SK-N-SH (cell line): ENCODE data around the gene FAM171A2.

Source experiments
- EP300 ChIP-seq, 2 experiments: IDR thresholded peaks; 2 replicates each; pipeline versions ENCODE4 v1.4.0 to v1.6.1; 2012; ENCODE audit warnings: borderline replicate concordance in 1 of 2, low read depth in 1 of 2, low read length in 1 of 2
- NFIC ChIP-seq: IDR thresholded peaks from 2 replicates; pipeline ENCODE4 v1.4.0; 2012; ENCODE audit warnings: borderline replicate concordance
- TEAD4 ChIP-seq: IDR thresholded peaks from 2 replicates; pipeline ENCODE4 v1.4.0; 2012; ENCODE audit warnings: mild to moderate bottlenecking, borderline replicate concordance; ENCODE audit not compliant: insufficient read depth
- TF ChIP-seq, protein P1 (sequence below): IDR thresholded peaks from 2 replicates; pipeline ENCODE4 v1.6.1; 2012; ENCODE audit warnings: mild to moderate bottlenecking, low read depth, low read length, moderate library complexity
- TF ChIP-seq, protein P2 (sequence below): fragments of 200-600 bp; sonication (generic); IDR thresholded peaks from 2 replicates; pipeline ENCODE4 v1.6.1; 2017; ENCODE audit warnings: antibody characterized with exemption, mild to moderate bottlenecking, moderate library complexity

DNA sequence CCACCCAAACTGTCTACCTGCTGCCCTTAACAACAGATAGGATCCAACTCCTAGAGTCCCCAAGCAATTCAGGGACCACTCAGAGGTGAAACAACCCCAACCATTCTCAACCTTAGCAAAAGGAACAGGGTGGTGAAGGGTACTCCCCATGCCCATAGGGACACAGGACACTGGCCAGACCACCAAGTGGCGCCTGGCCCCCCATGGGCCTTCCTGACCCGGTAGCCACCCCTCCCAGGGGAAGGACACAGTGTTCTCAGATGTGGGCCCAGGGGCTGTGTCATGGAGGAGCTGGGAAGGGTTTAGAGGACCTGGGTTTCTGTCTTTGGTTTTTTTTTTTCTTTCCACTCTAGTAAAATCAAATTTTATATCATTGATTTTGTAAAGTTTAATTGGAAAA lies 29.3 kb downstream of the FAM171A2 start:
- TF ChIP-seq NFIC (no peak), EP300 (IDR thresholded peaks at IDR 0.05; ENCODE audit: borderline replicate concordance in 1 of 2, low read depth in 1 of 2, low read length in 1 of 2) (no peak), TEAD4 (no peak)
- TF ChIP-seq, protein P1, sequence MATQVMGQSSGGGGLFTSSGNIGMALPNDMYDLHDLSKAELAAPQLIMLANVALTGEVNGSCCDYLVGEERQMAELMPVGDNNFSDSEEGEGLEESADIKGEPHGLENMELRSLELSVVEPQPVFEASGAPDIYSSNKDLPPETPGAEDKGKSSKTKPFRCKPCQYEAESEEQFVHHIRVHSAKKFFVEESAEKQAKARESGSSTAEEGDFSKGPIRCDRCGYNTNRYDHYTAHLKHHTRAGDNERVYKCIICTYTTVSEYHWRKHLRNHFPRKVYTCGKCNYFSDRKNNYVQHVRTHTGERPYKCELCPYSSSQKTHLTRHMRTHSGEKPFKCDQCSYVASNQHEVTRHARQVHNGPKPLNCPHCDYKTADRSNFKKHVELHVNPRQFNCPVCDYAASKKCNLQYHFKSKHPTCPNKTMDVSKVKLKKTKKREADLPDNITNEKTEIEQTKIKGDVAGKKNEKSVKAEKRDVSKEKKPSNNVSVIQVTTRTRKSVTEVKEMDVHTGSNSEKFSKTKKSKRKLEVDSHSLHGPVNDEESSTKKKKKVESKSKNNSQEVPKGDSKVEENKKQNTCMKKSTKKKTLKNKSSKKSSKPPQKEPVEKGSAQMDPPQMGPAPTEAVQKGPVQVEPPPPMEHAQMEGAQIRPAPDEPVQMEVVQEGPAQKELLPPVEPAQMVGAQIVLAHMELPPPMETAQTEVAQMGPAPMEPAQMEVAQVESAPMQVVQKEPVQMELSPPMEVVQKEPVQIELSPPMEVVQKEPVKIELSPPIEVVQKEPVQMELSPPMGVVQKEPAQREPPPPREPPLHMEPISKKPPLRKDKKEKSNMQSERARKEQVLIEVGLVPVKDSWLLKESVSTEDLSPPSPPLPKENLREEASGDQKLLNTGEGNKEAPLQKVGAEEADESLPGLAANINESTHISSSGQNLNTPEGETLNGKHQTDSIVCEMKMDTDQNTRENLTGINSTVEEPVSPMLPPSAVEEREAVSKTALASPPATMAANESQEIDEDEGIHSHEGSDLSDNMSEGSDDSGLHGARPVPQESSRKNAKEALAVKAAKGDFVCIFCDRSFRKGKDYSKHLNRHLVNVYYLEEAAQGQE, result no peak
- TF ChIP-seq, protein P2, sequence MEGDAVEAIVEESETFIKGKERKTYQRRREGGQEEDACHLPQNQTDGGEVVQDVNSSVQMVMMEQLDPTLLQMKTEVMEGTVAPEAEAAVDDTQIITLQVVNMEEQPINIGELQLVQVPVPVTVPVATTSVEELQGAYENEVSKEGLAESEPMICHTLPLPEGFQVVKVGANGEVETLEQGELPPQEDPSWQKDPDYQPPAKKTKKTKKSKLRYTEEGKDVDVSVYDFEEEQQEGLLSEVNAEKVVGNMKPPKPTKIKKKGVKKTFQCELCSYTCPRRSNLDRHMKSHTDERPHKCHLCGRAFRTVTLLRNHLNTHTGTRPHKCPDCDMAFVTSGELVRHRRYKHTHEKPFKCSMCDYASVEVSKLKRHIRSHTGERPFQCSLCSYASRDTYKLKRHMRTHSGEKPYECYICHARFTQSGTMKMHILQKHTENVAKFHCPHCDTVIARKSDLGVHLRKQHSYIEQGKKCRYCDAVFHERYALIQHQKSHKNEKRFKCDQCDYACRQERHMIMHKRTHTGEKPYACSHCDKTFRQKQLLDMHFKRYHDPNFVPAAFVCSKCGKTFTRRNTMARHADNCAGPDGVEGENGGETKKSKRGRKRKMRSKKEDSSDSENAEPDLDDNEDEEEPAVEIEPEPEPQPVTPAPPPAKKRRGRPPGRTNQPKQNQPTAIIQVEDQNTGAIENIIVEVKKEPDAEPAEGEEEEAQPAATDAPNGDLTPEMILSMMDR, result no peak
